ENCODE data around the gene SLC22A5. TPM values are rescaled to one million over a fixed set of nuclear protein-coding genes. Genes with fewer than 3 reads are reported as not detected.

The SLC22A5 gene
- total RNA-seq, 4 donors from 2014 or later = 25.6 to 152 (median 110) TPM

GRCh38 chr5:132384506-132385050 is 15.1 kb downstream of the SLC22A5 start:
- Histone ChIP-seq H3K4me1 (peaks cover 11 to 27% (median 17%) of the 10 kb centered on the region in 4 donors), H3K4me3 (no peak overlapping the region), H3K27ac (no peak overlapping the region), H3K36me3 (peaks cover 0 to 10% (median 4%) of the 10 kb centered on the region in 3 donors), H3K27me3 (no peaks in the 10 kb centered on the region), H3K9me3 (no peaks in the 10 kb centered on the region)
- no peak for DNase-seq
- TF ChIP-seq POLR2A (IDR thresholded peaks at IDR 0.05) = no peak
- TF ChIP-seq, protein P1, sequence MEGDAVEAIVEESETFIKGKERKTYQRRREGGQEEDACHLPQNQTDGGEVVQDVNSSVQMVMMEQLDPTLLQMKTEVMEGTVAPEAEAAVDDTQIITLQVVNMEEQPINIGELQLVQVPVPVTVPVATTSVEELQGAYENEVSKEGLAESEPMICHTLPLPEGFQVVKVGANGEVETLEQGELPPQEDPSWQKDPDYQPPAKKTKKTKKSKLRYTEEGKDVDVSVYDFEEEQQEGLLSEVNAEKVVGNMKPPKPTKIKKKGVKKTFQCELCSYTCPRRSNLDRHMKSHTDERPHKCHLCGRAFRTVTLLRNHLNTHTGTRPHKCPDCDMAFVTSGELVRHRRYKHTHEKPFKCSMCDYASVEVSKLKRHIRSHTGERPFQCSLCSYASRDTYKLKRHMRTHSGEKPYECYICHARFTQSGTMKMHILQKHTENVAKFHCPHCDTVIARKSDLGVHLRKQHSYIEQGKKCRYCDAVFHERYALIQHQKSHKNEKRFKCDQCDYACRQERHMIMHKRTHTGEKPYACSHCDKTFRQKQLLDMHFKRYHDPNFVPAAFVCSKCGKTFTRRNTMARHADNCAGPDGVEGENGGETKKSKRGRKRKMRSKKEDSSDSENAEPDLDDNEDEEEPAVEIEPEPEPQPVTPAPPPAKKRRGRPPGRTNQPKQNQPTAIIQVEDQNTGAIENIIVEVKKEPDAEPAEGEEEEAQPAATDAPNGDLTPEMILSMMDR (IDR thresholded peaks at IDR 0.05) = no peak

GRCh38 chr5:132385326-132386105 is 16.0 kb downstream of the SLC22A5 start:
- H3K4me1 ChIP-seq = peaks cover 11 to 31% (median 17%) of the 10 kb centered on the region in 4 donors
- H3K27me3 ChIP-seq = no peaks in the 10 kb centered on the region
- no peaks in the 10 kb centered on the region for H3K9me3 ChIP-seq
- H3K4me3 ChIP-seq = no peak overlapping the region
- H3K36me3 ChIP-seq = peaks cover 0 to 10% (median 4%) of the 10 kb centered on the region in 3 donors
- no peak for TF ChIP-seq POLR2A (IDR thresholded peaks at IDR 0.05)
- TF ChIP-seq, protein P1 (IDR thresholded peaks at IDR 0.05) = peak; percentile 70 to 83 (median 78)
- H3K27ac ChIP-seq = peak overlapping the region in 2 of 4 donors; percentile 58 to 71
- peak in 2 of 3 donors; percentile 62 to 82 for DNase-seq

DNA sequence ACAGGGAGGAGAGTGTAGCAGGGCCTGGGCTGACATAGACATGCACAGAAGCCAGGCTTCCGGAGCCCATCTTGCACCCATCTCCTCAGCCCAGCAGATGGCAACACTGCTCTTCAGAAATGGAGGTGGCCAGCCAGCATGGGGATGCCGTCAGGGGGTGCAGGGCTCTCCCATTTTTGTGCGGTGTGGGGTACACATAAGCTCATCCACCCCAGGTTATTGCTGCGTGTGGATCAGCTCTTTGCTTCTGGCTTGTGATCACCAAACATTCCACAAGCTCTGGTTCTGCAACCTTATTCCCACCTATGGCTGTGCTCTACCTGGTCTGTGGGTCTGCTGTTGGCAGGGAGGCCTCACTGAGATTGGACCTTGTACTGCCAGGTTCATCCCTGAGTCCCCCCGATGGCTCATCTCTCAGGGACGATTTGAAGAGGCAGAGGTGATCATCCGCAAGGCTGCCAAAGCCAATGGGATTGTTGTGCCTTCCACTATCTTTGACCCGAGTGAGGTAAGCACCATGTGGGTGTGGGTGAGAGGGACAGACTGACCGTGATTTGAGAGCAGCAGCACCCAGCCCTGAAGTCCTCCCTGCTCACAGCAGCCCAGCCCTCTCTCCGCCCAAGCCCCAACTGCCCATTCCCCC is 17.3 kb downstream of the SLC22A5 start:
- Histone ChIP-seq H3K4me1 (peaks cover 11 to 31% (median 17%) of the 10 kb centered on the region in 4 donors), H3K36me3 (peaks cover 0 to 4% (median 2%) of the 10 kb centered on the region in 3 donors), H3K9me3 (no peaks in the 10 kb centered on the region), H3K4me3 (no peak overlapping the region), H3K27ac (peak overlapping the region; percentile 47 to 90 (median 79)), H3K27me3 (no peaks in the 10 kb centered on the region)
- peak; percentile 79 to 90 (median 82) for DNase-seq
- TF ChIP-seq POLR2A (IDR thresholded peaks at IDR 0.05) = peak in 1 of 2 donors; percentile 25
- TF ChIP-seq, protein P1 (IDR thresholded peaks at IDR 0.05) = peak; percentile 75 to 93 (median 88)

GRCh38 chr5:132387640-132388117 is 18.2 kb downstream of the SLC22A5 start:
- DNase-seq = peak in 2 of 3 donors; percentile 61 to 80
- TF ChIP-seq, protein P1 (IDR thresholded peaks at IDR 0.05) = no peak
- no peak for TF ChIP-seq POLR2A (IDR thresholded peaks at IDR 0.05)
- H3K27me3 ChIP-seq = no peaks in the 10 kb centered on the region
- H3K9me3 ChIP-seq = no peaks in the 10 kb centered on the region
- H3K4me1 ChIP-seq = peaks cover 11 to 31% (median 17%) of the 10 kb centered on the region in 4 donors
- peak overlapping the region in 1 of 4 donors; percentile 13 for H3K4me3 ChIP-seq
- H3K27ac ChIP-seq = peak overlapping the region; percentile 47 to 90 (median 79)
- peaks cover 0 to 7% (median 3%) of the 10 kb centered on the region in 3 donors for H3K36me3 ChIP-seq

DNA sequence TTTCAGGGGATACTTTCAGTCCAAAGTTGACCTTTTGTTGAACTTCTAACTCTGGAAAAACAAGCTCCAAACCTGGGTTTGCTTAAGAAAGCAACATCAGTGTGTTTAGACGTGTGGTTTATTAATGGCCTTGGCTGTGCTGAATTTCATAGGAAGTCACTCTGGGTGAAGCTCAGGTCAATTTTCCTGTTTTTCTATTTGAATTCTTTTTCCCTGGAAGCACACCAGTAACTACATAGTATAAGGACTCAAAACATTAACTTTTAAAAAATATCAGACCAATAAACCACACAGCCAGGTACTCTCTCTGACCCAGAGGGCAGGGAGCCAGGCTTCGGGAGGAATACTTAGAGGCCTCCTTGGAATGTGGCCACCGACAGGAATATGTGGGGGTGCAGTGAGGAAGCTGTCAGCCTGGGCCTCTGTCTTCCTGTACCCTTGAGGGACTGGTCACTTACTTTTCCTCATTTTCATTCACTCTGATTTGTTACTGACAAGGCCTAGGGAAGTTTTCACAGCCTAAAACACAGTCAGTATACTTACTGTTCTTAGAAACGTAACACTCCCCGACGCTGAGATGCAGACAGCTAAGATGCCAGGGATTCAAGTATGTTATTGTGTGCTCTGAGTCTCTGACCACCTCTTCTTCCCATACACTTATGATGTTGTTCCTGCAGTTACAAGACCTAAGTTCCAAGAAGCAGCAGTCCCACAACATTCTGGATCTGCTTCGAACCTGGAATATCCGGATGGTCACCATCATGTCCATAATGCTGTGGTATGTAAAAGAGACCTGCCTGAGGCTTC is 18.9 kb downstream of the SLC22A5 start:
- TF ChIP-seq, protein P1 (IDR thresholded peaks at IDR 0.05) = no peak
- TF ChIP-seq POLR2A (IDR thresholded peaks at IDR 0.05) = no peak
- H3K27me3 ChIP-seq = no peaks in the 10 kb centered on the region
- H3K36me3 ChIP-seq = peaks cover 0 to 15% (median 0%) of the 10 kb centered on the region in 3 donors
- peaks cover 11 to 31% (median 17%) of the 10 kb centered on the region in 4 donors for H3K4me1 ChIP-seq
- peak in 1 of 3 donors; percentile 50 for DNase-seq
- H3K4me3 ChIP-seq = no peak overlapping the region
- peak overlapping the region; percentile 47 to 90 (median 79) for H3K27ac ChIP-seq
- no peaks in the 10 kb centered on the region for H3K9me3 ChIP-seq

Data from Peyer's patch (tissue), 4 donors.